Fibroblast of lung (primary cell): Measurements from ENCODE around the gene FLVCR1. TPM values are rescaled to one million over a fixed set of nuclear protein-coding genes. Genes with fewer than 3 reads are reported as not detected.

Source experiments
- DNase-seq, 2 donors: peaks; one replicate each; pipeline versions ENCODE4 v3.0.0 to v3.0.0-alpha.2; 2010; ENCODE audit warnings: low read depth in 2 of 2
- H2AFZ ChIP-seq: 2 replicates; pipeline ENCODE4 v1.5.1; 2012; ENCODE audit warnings: low read length, control low read depth, inconsistent platforms
- H3K27ac ChIP-seq: 2 replicates; pipeline ENCODE4 v1.5.1; 2011; ENCODE audit warnings: low read length, control low read depth; ENCODE audit not compliant: insufficient read depth
- H3K27me3 ChIP-seq: 2 replicates; pipeline ENCODE4 v1.5.1; 2011; ENCODE audit warnings: mild to moderate bottlenecking, low read length; ENCODE audit not compliant: control insufficient read depth, insufficient read depth
- H3K36me3 ChIP-seq: 2 replicates; pipeline ENCODE4 v1.5.1; 2011; ENCODE audit warnings: low read length; ENCODE audit not compliant: control insufficient read depth, insufficient read depth
- H3K4me1 ChIP-seq: 2 replicates; pipeline ENCODE4 v1.5.1; 2011; ENCODE audit warnings: low read length; ENCODE audit not compliant: control insufficient read depth, insufficient read depth; ENCODE audit errors: extremely low read depth
- H3K4me2 ChIP-seq: 2 replicates; pipeline ENCODE4 v1.5.1; 2011; ENCODE audit warnings: low read length, control low read depth; ENCODE audit not compliant: insufficient read depth; ENCODE audit errors: extremely low read depth
- H3K4me3 ChIP-seq, 4 experiments: fragments of 200-600 bp in 1 of 4; sonication (generic) in 1 of 4; replicated peaks in 1 of 4; 2 replicates each; pipeline ENCODE4 v1.5.1; 2011 to 2016; ENCODE audit warnings: low read length in 4 of 4, low read depth in 3 of 4, mild to moderate bottlenecking in 3 of 4, control low read depth in 2 of 4, inconsistent platforms in 1 of 4, mixed read lengths in 1 of 4; ENCODE audit not compliant: insufficient read depth in 1 of 4; ENCODE audit errors: control extremely low read depth in 1 of 4
- H3K79me2 ChIP-seq: 2 replicates; pipeline ENCODE4 v1.5.1; 2012; ENCODE audit warnings: mild to moderate bottlenecking, low read length, inconsistent platforms; ENCODE audit not compliant: control insufficient read depth, insufficient read depth
- H3K9ac ChIP-seq: 2 replicates; pipeline ENCODE4 v1.5.1; 2011; ENCODE audit warnings: mild to moderate bottlenecking, low read length, control low read depth; ENCODE audit not compliant: insufficient read depth
- H3K9me3 ChIP-seq: 2 replicates; pipeline ENCODE4 v1.5.1; 2012; ENCODE audit warnings: low read depth, low read length; ENCODE audit not compliant: control insufficient read depth, insufficient read depth
- H4K20me1 ChIP-seq: 2 replicates; pipeline ENCODE4 v1.5.1; 2011; ENCODE audit warnings: low read length; ENCODE audit not compliant: control insufficient read depth, insufficient read depth; ENCODE audit errors: extremely low read depth
- EZH2 ChIP-seq: IDR thresholded peaks from 2 replicates; pipeline ENCODE4 v1.5.1; 2012; ENCODE audit warnings: low read length, control low read depth, mild to moderate bottlenecking; ENCODE audit errors: missing control alignments
- polyA plus RNA-seq, 2 donors: library from polyadenylated mRNA; depleted of rRNA in 1 of 2; stranded (reverse) in 1 of 2; unstranded in 1 of 2; fragments of >200 nt; gene quantifications; 2 replicates each; pipeline ENCODE4 v1.2.1, GENCODE V29; 2011 to 2012; ENCODE audit warnings: missing spikeins in 1 of 2
- total RNA-seq: library from RNA; depleted of rRNA; stranded (reverse); fragments of >200 nt; gene quantifications from 2 replicates; pipeline ENCODE4 v1.2.1, GENCODE V29; 2014
- TF ChIP-seq, protein P1 (sequence below), 2 donors: IDR thresholded peaks in 1 of 2; conservative IDR thresholded peaks in 1 of 2; 1 replicate in 1 of 2; 2 replicates in 1 of 2; pipeline ENCODE4 v1.5.1; 2011 to 2012; ENCODE audit warnings: low read length in 2 of 2, control low read depth in 1 of 2, inconsistent platforms in 1 of 2, low read depth in 1 of 2, mild to moderate bottlenecking in 1 of 2

The FLVCR1 gene
- total and polyA plus RNA-seq, 2 donors (not counting 1 experiment from before 2014, with no cell fraction given): 2.5 to 7.3 TPM

- Histone ChIP-seq H3K79me2 (peaks cover 2% of the 10 kb centered on the region), H3K4me3 (no peak overlapping the region), H3K36me3 (no peaks in the 10 kb centered on the region), H2AFZ (no peak overlapping the region), H3K9ac (no peak overlapping the region), H3K27ac (no peak overlapping the region), H4K20me1 (no peaks in the 10 kb centered on the region), H3K4me2 (no peak overlapping the region), H3K27me3 (no peaks in the 10 kb centered on the region), H3K4me1 (peaks cover 4% of the 10 kb centered on the region), H3K9me3 (no peaks in the 10 kb centered on the region)
- TF ChIP-seq, protein P1, sequence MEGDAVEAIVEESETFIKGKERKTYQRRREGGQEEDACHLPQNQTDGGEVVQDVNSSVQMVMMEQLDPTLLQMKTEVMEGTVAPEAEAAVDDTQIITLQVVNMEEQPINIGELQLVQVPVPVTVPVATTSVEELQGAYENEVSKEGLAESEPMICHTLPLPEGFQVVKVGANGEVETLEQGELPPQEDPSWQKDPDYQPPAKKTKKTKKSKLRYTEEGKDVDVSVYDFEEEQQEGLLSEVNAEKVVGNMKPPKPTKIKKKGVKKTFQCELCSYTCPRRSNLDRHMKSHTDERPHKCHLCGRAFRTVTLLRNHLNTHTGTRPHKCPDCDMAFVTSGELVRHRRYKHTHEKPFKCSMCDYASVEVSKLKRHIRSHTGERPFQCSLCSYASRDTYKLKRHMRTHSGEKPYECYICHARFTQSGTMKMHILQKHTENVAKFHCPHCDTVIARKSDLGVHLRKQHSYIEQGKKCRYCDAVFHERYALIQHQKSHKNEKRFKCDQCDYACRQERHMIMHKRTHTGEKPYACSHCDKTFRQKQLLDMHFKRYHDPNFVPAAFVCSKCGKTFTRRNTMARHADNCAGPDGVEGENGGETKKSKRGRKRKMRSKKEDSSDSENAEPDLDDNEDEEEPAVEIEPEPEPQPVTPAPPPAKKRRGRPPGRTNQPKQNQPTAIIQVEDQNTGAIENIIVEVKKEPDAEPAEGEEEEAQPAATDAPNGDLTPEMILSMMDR (conservative IDR thresholded peaks at IDR 0.05 in 1 of 2, IDR thresholded peaks at IDR 0.05 in 1 of 2; ENCODE audit: low read depth in 1 of 2, low read length in 2 of 2): no peak
- no peak for TF ChIP-seq EZH2
- no peak for DNase-seq
These were observed 5.9 kb upstream of the FLVCR1 start for GRCh38 chr1:212852105-212852688.

GRCh38 chr1:212853658-212854057, 4.4 kb upstream of the FLVCR1 start:
- Histone ChIP-seq H3K27ac (no peak overlapping the region), H3K9ac (no peak overlapping the region), H3K9me3 (no peaks in the 10 kb centered on the region), H3K79me2 (peaks cover 6% of the 10 kb centered on the region), H3K27me3 (no peaks in the 10 kb centered on the region), H3K4me3 (no peak overlapping the region), H2AFZ (no peak overlapping the region), H3K4me1 (peaks cover 4% of the 10 kb centered on the region), H3K4me2 (no peak overlapping the region), H4K20me1 (no peaks in the 10 kb centered on the region), H3K36me3 (no peaks in the 10 kb centered on the region)
- no peak for DNase-seq
- TF ChIP-seq, protein P1 (conservative IDR thresholded peaks at IDR 0.05 in 1 of 2, IDR thresholded peaks at IDR 0.05 in 1 of 2; ENCODE audit: low read depth in 1 of 2, low read length in 2 of 2): no peak
- TF ChIP-seq EZH2: no peak

GRCh38 chr1:212856755-212857154, 1.3 kb upstream of the FLVCR1 start:
- DNase-seq: no peak
- no peaks in the 10 kb centered on the region for H3K9me3 ChIP-seq
- H3K79me2 ChIP-seq: peaks cover 22% of the 10 kb centered on the region
- no peaks in the 10 kb centered on the region for H4K20me1 ChIP-seq
- H3K9ac ChIP-seq: no peak overlapping the region
- peak overlapping the region; percentile 73 for H3K27ac ChIP-seq
- H3K4me2 ChIP-seq: peak overlapping the region; percentile 40
- TF ChIP-seq EZH2: no peak
- TF ChIP-seq, protein P1 (conservative IDR thresholded peaks at IDR 0.05 in 1 of 2, IDR thresholded peaks at IDR 0.05 in 1 of 2; ENCODE audit: low read depth in 1 of 2, low read length in 2 of 2): no peak
- H3K4me3 ChIP-seq: peak overlapping the region; percentile 1 to 85 (median 80)
- no peaks in the 10 kb centered on the region for H3K36me3 ChIP-seq
- H3K27me3 ChIP-seq: no peaks in the 10 kb centered on the region
- peaks cover 9% of the 10 kb centered on the region for H3K4me1 ChIP-seq
- H2AFZ ChIP-seq: peak overlapping the region; percentile 7
